Measurements from ENCODE around the gene GRPR.

DNA sequence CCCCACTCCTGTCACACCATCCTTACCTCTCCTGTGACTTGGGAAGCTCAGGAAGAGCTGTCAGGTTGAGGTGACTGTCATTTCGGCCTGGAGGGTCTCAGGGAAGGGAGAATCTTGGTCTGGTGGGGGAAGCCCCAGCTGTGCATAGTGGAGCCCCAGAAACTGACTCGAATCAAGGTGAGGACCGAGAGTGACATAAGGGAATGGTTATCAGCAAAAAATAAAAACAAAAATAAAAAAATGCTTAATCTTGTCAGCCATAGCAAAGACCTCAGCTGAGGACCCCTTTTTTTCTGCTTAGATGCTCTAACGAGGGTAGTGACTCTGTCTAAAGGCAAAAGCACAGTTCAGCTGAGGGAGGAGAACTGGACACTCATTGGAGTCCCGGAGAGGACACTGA is 43.8 kb downstream of the GRPR start, which contains the start of gene MAGEB17:
- TF ChIP-seq CTCF (IDR thresholded peaks at IDR 0.05; ENCODE audit: insufficient read depth, low read depth, low read length) (no peak), EZH2 (IDR thresholded peaks at IDR 0.05; ENCODE audit: insufficient read depth, low read length) (no peak)
